ENCODE measurements around the gene FATE1.

FATE1 gene

GRCh38 chrX:151699746-151700145, 16.1 kb upstream of the FATE1 start:
- no peak overlapping the region for H3K4me3 ChIP-seq (ENCODE audit: low read length)
- TF ChIP-seq ZNF274 (IDR thresholded peaks at IDR 0.05; ENCODE audit: low read depth, low read length), result no peak

- no peak for TF ChIP-seq ZNF274 (IDR thresholded peaks at IDR 0.05; ENCODE audit: low read depth, low read length)
- H3K4me3 ChIP-seq (ENCODE audit: low read length), result no peak overlapping the region
Observed at GRCh38 chrX:151700581-151700980, 15.3 kb upstream of the FATE1 start.

GRCh38 chrX:151701071-151701470, 14.8 kb upstream of the FATE1 start:
- H3K4me3 ChIP-seq (ENCODE audit: low read length), result no peak overlapping the region
- TF ChIP-seq ZNF274 (IDR thresholded peaks at IDR 0.05; ENCODE audit: low read depth, low read length), result no peak

- no peak for TF ChIP-seq ZNF274 (IDR thresholded peaks at IDR 0.05; ENCODE audit: low read depth, low read length)
- H3K4me3 ChIP-seq (ENCODE audit: low read length), result no peak overlapping the region
Observed at GRCh38 chrX:151701531-151701930, 14.3 kb upstream of the FATE1 start.

- no peak overlapping the region for H3K4me3 ChIP-seq (ENCODE audit: low read length)
- no peak for TF ChIP-seq ZNF274 (IDR thresholded peaks at IDR 0.05; ENCODE audit: low read depth, low read length)
Observed at GRCh38 chrX:151702026-151702714, 13.7 kb upstream of the FATE1 start.

- no peak for TF ChIP-seq ZNF274 (IDR thresholded peaks at IDR 0.05; ENCODE audit: low read depth, low read length)
- H3K4me3 ChIP-seq (ENCODE audit: low read length), result no peak overlapping the region
Observed at GRCh38 chrX:151702741-151703340, 13.0 kb upstream of the FATE1 start.

GRCh38 chrX:151703487-151703886, 12.3 kb upstream of the FATE1 start:
- no peak for TF ChIP-seq ZNF274 (IDR thresholded peaks at IDR 0.05; ENCODE audit: low read depth, low read length)
- no peak overlapping the region for H3K4me3 ChIP-seq (ENCODE audit: low read length)

GRCh38 chrX:151704041-151704663, 11.7 kb upstream of the FATE1 start:
- TF ChIP-seq ZNF274 (IDR thresholded peaks at IDR 0.05; ENCODE audit: low read depth, low read length), result no peak

GRCh38 chrX:151708821-151709220, 7.0 kb upstream of the FATE1 start:
- TF ChIP-seq ZNF274 (IDR thresholded peaks at IDR 0.05; ENCODE audit: low read depth, low read length), result no peak
- no peak overlapping the region for H3K4me3 ChIP-seq (ENCODE audit: low read length)

More at GRCh38 chrX:151704041-151704663, 11.7 kb upstream of the FATE1 start:
- H3K4me3 ChIP-seq (ENCODE audit: low read length), result no peak overlapping the region

GRCh38 chrX:151710457-151710856, 5.4 kb upstream of the FATE1 start:
- no peak for TF ChIP-seq ZNF274 (IDR thresholded peaks at IDR 0.05; ENCODE audit: low read depth, low read length)
- H3K4me3 ChIP-seq (ENCODE audit: low read length), result no peak overlapping the region

- no peak overlapping the region for H3K4me3 ChIP-seq (ENCODE audit: low read length)
Observed at GRCh38 chrX:151711154-151711553, 4.7 kb upstream of the FATE1 start.

GRCh38 chrX:151711787-151712186, 4.0 kb upstream of the FATE1 start:
- TF ChIP-seq ZNF274 (IDR thresholded peaks at IDR 0.05; ENCODE audit: low read depth, low read length), result no peak
- no peak overlapping the region for H3K4me3 ChIP-seq (ENCODE audit: low read length)

More at GRCh38 chrX:151711154-151711553, 4.7 kb upstream of the FATE1 start:
- no peak for TF ChIP-seq ZNF274 (IDR thresholded peaks at IDR 0.05; ENCODE audit: low read depth, low read length)

- TF ChIP-seq ZNF274 (IDR thresholded peaks at IDR 0.05; ENCODE audit: low read depth, low read length), result no peak
- H3K4me3 ChIP-seq (ENCODE audit: low read length), result no peak overlapping the region
Observed at GRCh38 chrX:151712253-151712652, 3.6 kb upstream of the FATE1 start.

- TF ChIP-seq ZNF274 (IDR thresholded peaks at IDR 0.05; ENCODE audit: low read depth, low read length), result no peak
- no peak overlapping the region for H3K4me3 ChIP-seq (ENCODE audit: low read length)
Observed at GRCh38 chrX:151713849-151714248, 2.0 kb upstream of the FATE1 start.

- H3K4me3 ChIP-seq (ENCODE audit: low read length), result no peak overlapping the region
- TF ChIP-seq ZNF274 (IDR thresholded peaks at IDR 0.05; ENCODE audit: low read depth, low read length), result no peak
Observed at GRCh38 chrX:151714362-151714761, 1.5 kb upstream of the FATE1 start.

Data from GM08714 (cell line).